Measurements from ENCODE around the gene CLRN2.

The CLRN2 gene

DNA sequence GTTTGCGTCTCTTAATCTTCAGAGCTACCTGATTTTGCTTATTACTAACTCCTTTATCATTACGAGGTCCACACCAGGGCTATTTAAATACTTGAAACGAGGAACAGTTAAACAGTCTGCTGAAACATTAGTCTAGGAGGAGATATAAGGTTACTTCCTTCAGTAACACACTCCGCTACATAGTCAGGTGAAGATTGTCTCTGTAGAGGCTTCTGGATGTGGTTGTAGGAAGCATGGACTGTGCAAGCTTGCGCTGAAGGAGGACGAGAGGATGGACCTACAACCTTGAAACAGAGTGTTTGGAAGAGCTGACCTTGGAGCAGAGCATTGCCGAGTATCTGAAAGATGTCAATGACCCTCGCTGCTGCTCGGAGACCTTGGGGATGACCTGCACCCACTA is at the start of gene CLRN2:
Gene CLRN2, plus strand, starts transcription at position 301 of the 400 bp plus-strand sequence. CDS start 102 bp downstream, outside the sequence.
- no peak for DNase-seq (ENCODE audit: low read depth in 2 of 2)

DNA sequence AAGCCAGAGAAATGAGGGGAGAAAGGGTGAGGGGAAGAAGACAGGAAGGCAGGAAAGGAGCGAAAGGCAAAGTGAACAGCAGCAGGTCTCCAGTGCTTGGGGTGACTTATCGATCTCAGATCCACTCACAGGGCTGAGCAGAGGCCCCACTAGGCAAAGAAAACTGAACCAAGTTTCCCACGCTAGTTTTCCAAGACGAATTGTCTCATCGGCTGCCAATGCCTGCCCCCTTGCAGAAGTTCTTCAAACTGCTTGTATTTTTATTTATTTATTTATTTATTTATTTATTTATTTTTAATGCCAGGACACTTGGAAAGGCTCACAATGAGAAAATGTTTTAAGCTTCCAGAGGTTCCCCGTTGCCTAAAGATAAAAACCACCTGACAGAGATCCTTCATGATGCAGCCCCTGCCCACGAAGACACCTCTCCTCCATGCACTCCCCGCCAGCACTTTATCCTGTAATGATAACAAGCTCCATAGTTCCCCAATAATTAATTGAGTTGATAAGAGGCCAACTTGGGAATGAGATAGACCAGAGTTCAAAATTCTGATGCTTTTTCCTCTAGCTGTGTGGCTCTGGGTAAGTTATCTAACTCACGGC is 46.2 kb upstream of the CLRN2 start:
- DNase-seq (ENCODE audit: low read depth in 2 of 2) = no peak

DNA sequence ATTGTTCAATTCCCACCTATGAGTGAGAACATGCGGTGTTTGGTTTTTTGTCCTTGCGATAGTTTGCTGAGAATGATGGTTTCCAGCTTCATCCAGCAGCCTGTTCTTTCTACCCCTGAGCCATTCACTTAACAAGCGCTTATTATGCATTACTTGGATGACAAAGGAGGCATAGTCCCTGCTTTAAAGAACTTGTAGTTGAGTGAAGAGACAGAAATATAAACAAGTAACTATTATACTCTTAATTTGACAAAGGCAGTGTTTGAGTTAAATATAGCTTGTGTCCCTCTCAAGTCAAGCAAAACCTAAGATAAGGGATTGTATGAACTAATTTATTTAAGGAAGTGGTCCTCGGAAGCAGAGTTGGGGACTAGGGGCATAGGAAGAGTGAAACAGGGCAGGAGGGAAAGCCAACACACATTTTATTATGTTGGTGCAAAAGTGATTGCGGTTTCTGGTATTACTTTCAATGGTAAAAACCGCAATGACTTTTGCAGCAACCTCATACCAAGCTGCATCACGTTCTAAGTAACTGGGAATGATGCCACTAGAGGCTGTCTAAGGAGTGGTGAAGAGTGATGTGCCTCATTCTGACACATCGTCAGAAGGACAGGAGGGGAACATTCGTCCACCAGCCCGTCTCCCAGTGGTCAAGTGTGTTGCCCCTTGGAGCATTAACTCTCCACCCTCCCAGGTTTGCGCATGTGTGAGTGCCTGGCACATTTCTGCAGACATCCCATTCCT is 44.9 kb upstream of the CLRN2 start:
- no peak for DNase-seq (ENCODE audit: low read depth in 2 of 2)

DNA sequence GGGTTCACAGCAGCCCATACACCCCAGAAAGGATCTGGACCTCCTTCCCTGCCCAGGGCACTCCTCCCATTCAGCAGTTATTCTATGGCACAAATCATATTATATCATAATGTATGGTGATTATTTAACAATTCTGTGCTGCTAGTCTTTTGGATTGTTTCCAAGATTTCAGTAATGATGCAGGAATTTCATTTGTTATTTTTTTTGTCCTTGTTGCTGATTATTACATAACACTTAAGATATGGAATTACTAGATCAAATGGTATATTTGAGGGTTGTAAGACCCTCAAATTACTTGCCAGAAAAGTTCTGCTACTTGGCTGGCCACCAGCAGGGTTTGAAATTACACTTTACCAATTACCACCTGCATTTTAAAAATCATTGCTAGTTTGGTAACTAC is 39.5 kb upstream of the CLRN2 start:
- DNase-seq (ENCODE audit: low read depth in 2 of 2) = no peak

DNA sequence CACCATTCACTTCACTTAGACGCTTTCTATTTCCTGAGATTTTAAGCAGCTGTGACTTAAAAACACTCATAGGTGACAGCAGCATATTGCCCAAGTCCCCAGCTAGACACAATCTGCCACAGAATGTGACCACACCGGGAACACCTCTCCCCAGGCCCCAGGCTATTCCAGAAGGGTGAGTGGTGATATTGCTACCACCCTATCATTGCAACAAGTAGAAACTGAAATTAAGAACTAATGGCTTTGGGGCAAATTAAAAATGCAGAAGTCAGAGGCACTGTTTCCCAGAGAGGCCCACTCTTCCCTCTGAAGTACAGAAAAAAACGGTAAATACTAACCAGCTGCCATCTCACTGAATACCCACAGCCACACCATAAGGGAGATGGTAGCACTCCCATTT is 38.1 kb upstream of the CLRN2 start:
- no peak for DNase-seq (ENCODE audit: low read depth in 2 of 2)

DNA sequence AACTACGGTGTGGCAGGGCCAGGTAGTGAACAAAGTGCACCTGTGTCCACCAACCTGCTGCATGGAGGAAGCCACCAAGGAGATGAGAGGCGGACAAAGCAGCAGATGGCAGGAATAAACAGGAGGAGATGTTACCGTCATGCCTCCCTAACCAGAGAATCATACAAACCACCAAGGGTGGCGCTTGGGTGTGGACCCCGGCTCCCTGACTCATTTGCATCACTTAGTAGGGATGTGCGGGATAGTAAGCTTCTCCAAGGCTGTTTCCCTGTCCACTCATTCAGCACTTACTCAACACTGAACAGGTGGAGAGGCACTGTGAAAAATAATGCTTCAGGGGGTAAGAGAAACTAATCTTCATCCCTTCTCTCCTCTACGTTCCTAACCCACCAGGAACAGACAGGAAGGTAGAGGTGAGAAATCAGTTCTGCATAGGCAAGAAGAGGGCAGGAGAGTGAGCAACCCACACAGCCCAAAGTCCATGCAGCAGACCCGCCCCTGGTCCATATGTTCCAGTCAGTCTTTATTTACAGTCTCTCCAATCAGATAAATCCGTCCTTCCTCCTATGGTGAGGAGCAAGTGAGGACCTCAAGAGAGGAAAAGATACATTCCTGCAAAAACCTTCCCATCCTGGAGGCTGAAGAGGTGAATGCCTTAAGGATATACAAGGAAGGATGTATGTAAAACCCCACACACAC is 37.0 kb upstream of the CLRN2 start:
- no peak for DNase-seq (ENCODE audit: low read depth in 2 of 2)

GRCh38 chr4:17480210-17480927 is 34.6 kb upstream of the CLRN2 start:
- DNase-seq (ENCODE audit: low read depth in 2 of 2) = no peak

- DNase-seq (ENCODE audit: low read depth in 2 of 2) = no peak
These were observed 34.0 kb upstream of the CLRN2 start for GRCh38 chr4:17480955-17481354.

- no peak for DNase-seq (ENCODE audit: low read depth in 2 of 2)
These were observed 32.2 kb upstream of the CLRN2 start for GRCh38 chr4:17482716-17483115.

GRCh38 chr4:17489123-17489522 is 25.8 kb upstream of the CLRN2 start:
- no peak for DNase-seq (ENCODE audit: low read depth in 2 of 2)

GRCh38 chr4:17489721-17490120 is 25.2 kb upstream of the CLRN2 start:
- DNase-seq (ENCODE audit: low read depth in 2 of 2) = no peak

GRCh38 chr4:17490575-17491059 is 24.3 kb upstream of the CLRN2 start:
- DNase-seq (ENCODE audit: low read depth in 2 of 2) = no peak

GRCh38 chr4:17491196-17491595 is 23.8 kb upstream of the CLRN2 start:
- DNase-seq (ENCODE audit: low read depth in 2 of 2) = no peak

DNA sequence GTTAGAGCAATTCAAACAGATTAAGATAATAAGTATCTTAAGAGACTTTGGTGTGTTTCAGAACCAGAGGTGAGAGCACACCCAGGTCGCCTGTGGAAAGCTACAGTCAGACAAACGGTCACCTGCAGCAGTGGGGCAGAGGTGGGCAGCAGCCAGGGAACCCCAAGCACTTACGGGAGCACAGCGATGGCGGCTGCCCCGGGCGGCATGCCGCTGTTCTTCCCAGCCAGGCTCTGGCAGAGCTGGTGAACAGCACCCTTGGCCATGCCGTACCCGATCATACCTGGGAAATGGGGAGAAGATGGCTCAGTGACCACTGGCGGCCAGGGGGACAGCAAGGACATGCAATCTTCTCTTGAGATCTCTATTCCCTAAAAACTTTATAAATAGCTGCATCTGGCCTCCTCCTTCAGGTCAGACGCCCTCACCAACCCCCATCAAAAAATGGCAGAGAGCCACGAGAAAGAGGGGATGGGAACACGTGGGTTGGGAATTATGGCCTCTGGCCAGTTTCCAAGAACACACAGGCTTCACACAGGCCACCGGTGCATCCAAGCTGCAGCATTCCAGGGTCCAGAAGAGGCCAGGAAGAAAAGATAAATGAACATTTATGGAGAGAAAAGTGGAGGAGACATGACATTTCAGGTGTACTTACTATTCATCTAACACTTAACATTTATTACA is 22.8 kb upstream of the CLRN2 start:
- DNase-seq (ENCODE audit: low read depth in 2 of 2) = no peak

- DNase-seq (ENCODE audit: low read depth in 2 of 2) = no peak
These were observed 22.1 kb upstream of the CLRN2 start for GRCh38 chr4:17492876-17493275.

GRCh38 chr4:17493619-17494018 is 21.3 kb upstream of the CLRN2 start:
- DNase-seq (ENCODE audit: low read depth in 2 of 2) = no peak

- DNase-seq (ENCODE audit: low read depth in 2 of 2) = no peak
These were observed 20.4 kb upstream of the CLRN2 start for GRCh38 chr4:17494258-17495190.

GRCh38 chr4:17497890-17498523 is 17.0 kb upstream of the CLRN2 start:
- DNase-seq (ENCODE audit: low read depth in 2 of 2) = no peak

DNA sequence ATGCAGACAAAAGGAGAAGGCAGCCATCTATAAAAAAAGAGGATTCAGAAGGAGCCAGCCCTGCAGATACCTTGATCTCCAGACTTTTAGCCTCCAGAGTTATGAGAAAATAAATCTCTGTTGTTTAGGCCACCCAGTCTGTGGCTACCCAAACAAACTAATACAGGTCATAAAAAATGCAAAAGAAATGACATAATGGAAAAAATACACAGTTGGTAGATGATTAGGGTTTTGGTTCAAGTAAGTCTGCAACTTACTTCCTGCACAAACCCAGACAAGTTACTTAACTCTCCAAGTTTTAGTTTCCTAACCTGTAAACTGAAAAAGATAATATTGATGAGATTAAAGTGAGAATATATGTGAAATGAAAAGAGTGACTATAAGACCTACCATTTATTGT is 14.4 kb upstream of the CLRN2 start:
- DNase-seq (ENCODE audit: low read depth in 2 of 2) = no peak

GRCh38 chr4:17502756-17503155 is 12.2 kb upstream of the CLRN2 start:
- no peak for DNase-seq (ENCODE audit: low read depth in 2 of 2)

All from activated CD4-positive, alpha-beta T cell treated with anti-CD3 and anti-CD28 coated beads for 24 hours (primary cell).